Measurements from ENCODE around the gene ESX1. TPM values are rescaled to one million over a fixed set of nuclear protein-coding genes. Genes with fewer than 3 reads are reported as not detected.

The ESX1 gene
- polyA plus RNA-seq, 1 of the 3 experiments (the other 2 are of a cell fraction), result not detected

GRCh38 chrX:104284507-104284906, 29.8 kb upstream of the ESX1 start (continued):
- TF ChIP-seq ZBTB33 (IDR thresholded peaks at IDR 0.05; ENCODE audit: borderline replicate concordance, low read depth) (no peak), ELF1 (IDR thresholded peaks at IDR 0.05) (no peak), SIN3A (IDR thresholded peaks at IDR 0.05; ENCODE audit: borderline replicate concordance, low read depth, low read length) (no peak), NRF1 (IDR thresholded peaks at IDR 0.05; ENCODE audit: low read depth, low read length) (no peak), USF1 (IDR thresholded peaks at IDR 0.05; ENCODE audit: borderline replicate concordance, low read depth) (no peak), RFX5 (IDR thresholded peaks at IDR 0.05; ENCODE audit: low read length) (no peak), FOXM1 (IDR thresholded peaks at IDR 0.05; ENCODE audit: low read depth) (no peak)

GRCh38 chrX:104282166-104282725, 27.5 kb upstream of the ESX1 start:
- TF ChIP-seq USF1 (IDR thresholded peaks at IDR 0.05; ENCODE audit: borderline replicate concordance, low read depth) (no peak), MAX (IDR thresholded peaks at IDR 0.05; ENCODE audit: low read depth) (no peak), EZH2phosphoT487 (IDR thresholded peaks at IDR 0.05; ENCODE audit: borderline replicate concordance, low read depth) (no peak), RFX5 (IDR thresholded peaks at IDR 0.05; ENCODE audit: low read length) (no peak), RXRA (IDR thresholded peaks at IDR 0.05; ENCODE audit: borderline replicate concordance, low read depth) (no peak), USF2 (IDR thresholded peaks at IDR 0.05; ENCODE audit: borderline replicate concordance, low read depth, low read length) (no peak), REST (IDR thresholded peaks at IDR 0.05; ENCODE audit: low read depth, low read length) (no peak), SIN3A (IDR thresholded peaks at IDR 0.05; ENCODE audit: borderline replicate concordance, low read depth, low read length) (no peak), EP300 (IDR thresholded peaks at IDR 0.05; ENCODE audit: borderline replicate concordance in 1 of 2, low read depth in 1 of 2, low read length in 1 of 2) (no peak), TCF12 (IDR thresholded peaks at IDR 0.05) (no peak)
- Histone ChIP-seq H3K9me3 (no peaks in the 10 kb centered on the region), H3K9me2 (no peaks in the 10 kb centered on the region), H3K4me1 (ENCODE audit: control insufficient read depth in 1 of 2, insufficient read depth in 2 of 2, low read depth in 1 of 2, low read length in 1 of 2) (no peaks in the 10 kb centered on the region), H3K4me3 (ENCODE audit: low read depth in 2 of 2, low read length in 1 of 2) (no peak overlapping the region), H3K27me3 (ENCODE audit: insufficient read depth) (peaks cover 22% of the 10 kb centered on the region; the same call in 1 of the 2 replicates), H3F3A (replicated peaks; ENCODE audit: insufficient read depth) (no peaks in the 10 kb centered on the region), H3K79me2 (ENCODE audit: insufficient read depth) (no peaks in the 10 kb centered on the region), H3K27ac (ENCODE audit: low read depth in 2 of 2, low read length in 1 of 2) (no peak overlapping the region), H3K9ac (no peak overlapping the region), H4K20me1 (ENCODE audit: insufficient read depth) (no peaks in the 10 kb centered on the region), H3K4me2 (no peak overlapping the region), H3K36me3 (replicated peaks in 1 of 2; ENCODE audit: control insufficient read depth in 1 of 2, insufficient read depth in 2 of 2, low read length in 1 of 2) (no peaks in the 10 kb centered on the region), H2AFZ (ENCODE audit: low read depth) (no peak overlapping the region)
- ChIA-PET CTCF (interaction anchor here (0.9 kb wide), 1 partner anchor 12 kb away, joined by 3 read pairs; no protein-coding TSS in a partner anchor), POLR2A (no interaction called here)
- no peak for DNase-seq
- 5% methylated on average over 9 of the region's 9 CpGs for WGBS (ENCODE audit: low lambda C conversion rate)

Measured in SK-N-SH (cell line).